Astrocyte (in vitro differentiated cells and primary cell): ENCODE data around the gene TLE1. TPM values are rescaled to one million over a fixed set of nuclear protein-coding genes. Genes with fewer than 3 reads are reported as not detected.

Experiments used
- DNase-seq: peaks from one replicate; pipeline ENCODE4 v3.0.0-alpha.2; 2010; ENCODE audit warnings: low read depth
- FAIRE-seq: peaks from 2 replicates; lab custom pipeline; 2011; peaks lifted over from hg19 to GRCh38; lab: Jason Lieb, UNC
- H2AFZ ChIP-seq: 2 replicates; pipeline ENCODE4 v1.6.0; 2012; ENCODE audit warnings: low read depth, low read length, inconsistent platforms
- H3K27ac ChIP-seq: 2 replicates; pipeline ENCODE4 v1.5.1; 2011; ENCODE audit warnings: low read depth, low read length, inconsistent platforms
- H3K27me3 ChIP-seq: 2 replicates; pipeline ENCODE4 v1.6.0; 2011; ENCODE audit warnings: low read length, inconsistent platforms; ENCODE audit not compliant: insufficient read depth
- H3K36me3 ChIP-seq: 2 replicates; pipeline ENCODE4 v1.5.1; 2011; ENCODE audit warnings: low read length, inconsistent platforms; ENCODE audit not compliant: insufficient read depth
- H3K4me1 ChIP-seq: 2 replicates; pipeline ENCODE4 v1.5.1; 2011; ENCODE audit warnings: low read length, inconsistent platforms; ENCODE audit not compliant: insufficient read depth
- H3K4me2 ChIP-seq: 2 replicates; pipeline ENCODE4 v1.6.0; 2012; ENCODE audit warnings: low read length, inconsistent platforms
- H3K4me3 ChIP-seq: 2 replicates; pipeline ENCODE4 v1.5.1; 2011; ENCODE audit warnings: low read depth, mild to moderate bottlenecking, low read length, inconsistent platforms; ENCODE audit not compliant: insufficient read depth
- H3K79me2 ChIP-seq: 2 replicates; pipeline ENCODE4 v1.6.0; 2012; ENCODE audit warnings: mild to moderate bottlenecking, low read length, inconsistent platforms; ENCODE audit not compliant: insufficient read depth
- H3K9ac ChIP-seq: 2 replicates; pipeline ENCODE4 v1.6.0; 2012; ENCODE audit warnings: mild to moderate bottlenecking, low read length, inconsistent platforms
- H3K9me3 ChIP-seq: 2 replicates; pipeline ENCODE4 v1.5.1; 2012; ENCODE audit warnings: low read depth, mild to moderate bottlenecking, low read length, inconsistent platforms; ENCODE audit not compliant: insufficient read depth
- H4K20me1 ChIP-seq: 2 replicates; pipeline ENCODE4 v1.6.0; 2012; ENCODE audit warnings: low read length, inconsistent platforms; ENCODE audit not compliant: insufficient read depth
- H3K27ac Mint-ChIP-seq: one replicate; pipeline ENCODE4 v1.8.0; 2021; ENCODE audit warnings: mild to moderate bottlenecking, mixed read lengths; ENCODE audit not compliant: unreplicated experiment
- H3K27me3 Mint-ChIP-seq: one replicate; pipeline ENCODE4 v1.8.0; 2021; ENCODE audit warnings: low read depth, mixed read lengths; ENCODE audit not compliant: unreplicated experiment
- H3K36me3 Mint-ChIP-seq: one replicate; pipeline ENCODE4 v1.8.0; 2021; ENCODE audit warnings: low read depth, mixed read lengths; ENCODE audit not compliant: unreplicated experiment
- H3K4me1 Mint-ChIP-seq: one replicate; pipeline ENCODE4 v1.8.0; 2021; ENCODE audit warnings: low read depth, mixed read lengths; ENCODE audit not compliant: unreplicated experiment
- H3K4me3 Mint-ChIP-seq: one replicate; pipeline ENCODE4 v1.8.0; 2021; ENCODE audit warnings: mild to moderate bottlenecking, moderate library complexity, mixed read lengths; ENCODE audit not compliant: unreplicated experiment
- H3K9me3 Mint-ChIP-seq: one replicate; pipeline ENCODE4 v1.8.0; 2021; ENCODE audit warnings: mild to moderate bottlenecking, mixed read lengths; ENCODE audit not compliant: unreplicated experiment
- EZH2 ChIP-seq: IDR thresholded peaks from 2 replicates; pipeline ENCODE4 v1.6.1; 2012; ENCODE audit warnings: mild to moderate bottlenecking, low read length, inconsistent platforms; ENCODE audit not compliant: insufficient read depth
- total RNA-seq: library from RNA; stranded (reverse); gene quantifications from 2 replicates; pipeline ENCODE4 v1.2.1, GENCODE V29; 2021
- TF ChIP-seq, protein P1 (sequence below): IDR thresholded peaks from 2 replicates; pipeline ENCODE4 v1.5.1; 2011; ENCODE audit warnings: low read depth, mild to moderate bottlenecking, inconsistent platforms, low read length, moderate library complexity; ENCODE audit not compliant: insufficient read depth

TLE1 gene
- total RNA-seq, 1 donor from 2014 or later = 29.6 TPM

GRCh38 chr9:81650586-81651515, 38.5 kb downstream of the TLE1 start:
- no peak for DNase-seq
- H3K4me1 ChIP-seq = peaks cover 8% of the 10 kb centered on the region
- no peak overlapping the region for H3K4me3 ChIP-seq
- no peak overlapping the region for H3K9ac ChIP-seq
- no peak for FAIRE-seq
- TF ChIP-seq, protein P1, sequence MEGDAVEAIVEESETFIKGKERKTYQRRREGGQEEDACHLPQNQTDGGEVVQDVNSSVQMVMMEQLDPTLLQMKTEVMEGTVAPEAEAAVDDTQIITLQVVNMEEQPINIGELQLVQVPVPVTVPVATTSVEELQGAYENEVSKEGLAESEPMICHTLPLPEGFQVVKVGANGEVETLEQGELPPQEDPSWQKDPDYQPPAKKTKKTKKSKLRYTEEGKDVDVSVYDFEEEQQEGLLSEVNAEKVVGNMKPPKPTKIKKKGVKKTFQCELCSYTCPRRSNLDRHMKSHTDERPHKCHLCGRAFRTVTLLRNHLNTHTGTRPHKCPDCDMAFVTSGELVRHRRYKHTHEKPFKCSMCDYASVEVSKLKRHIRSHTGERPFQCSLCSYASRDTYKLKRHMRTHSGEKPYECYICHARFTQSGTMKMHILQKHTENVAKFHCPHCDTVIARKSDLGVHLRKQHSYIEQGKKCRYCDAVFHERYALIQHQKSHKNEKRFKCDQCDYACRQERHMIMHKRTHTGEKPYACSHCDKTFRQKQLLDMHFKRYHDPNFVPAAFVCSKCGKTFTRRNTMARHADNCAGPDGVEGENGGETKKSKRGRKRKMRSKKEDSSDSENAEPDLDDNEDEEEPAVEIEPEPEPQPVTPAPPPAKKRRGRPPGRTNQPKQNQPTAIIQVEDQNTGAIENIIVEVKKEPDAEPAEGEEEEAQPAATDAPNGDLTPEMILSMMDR = no peak
- no peak overlapping the region for H3K4me3 Mint-ChIP-seq
- peaks cover 8% of the 10 kb centered on the region for H3K4me1 Mint-ChIP-seq
- no peak overlapping the region for H3K27ac Mint-ChIP-seq
- peaks cover 19% of the 10 kb centered on the region for H3K36me3 Mint-ChIP-seq
- no peaks in the 10 kb centered on the region for H3K9me3 ChIP-seq
- H3K4me2 ChIP-seq = no peak overlapping the region
- H3K27ac ChIP-seq = no peak overlapping the region
- no peaks in the 10 kb centered on the region for H3K27me3 ChIP-seq
- H3K27me3 Mint-ChIP-seq = no peaks in the 10 kb centered on the region
- no peak overlapping the region for H2AFZ ChIP-seq
- peaks cover 4% of the 10 kb centered on the region for H4K20me1 ChIP-seq
- H3K79me2 ChIP-seq = peaks cover 7% of the 10 kb centered on the region
- peaks cover 3% of the 10 kb centered on the region for H3K36me3 ChIP-seq
- H3K9me3 Mint-ChIP-seq = no peaks in the 10 kb centered on the region

GRCh38 chr9:81649475-81650240, 39.7 kb downstream of the TLE1 start:
- Mint-ChIP-seq H3K36me3 (peaks cover 18% of the 10 kb centered on the region), H3K4me3 (no peak overlapping the region), H3K9me3 (no peaks in the 10 kb centered on the region), H3K27ac (no peak overlapping the region), H3K4me1 (peaks cover 7% of the 10 kb centered on the region), H3K27me3 (no peaks in the 10 kb centered on the region)
- Histone ChIP-seq H3K79me2 (peaks cover 2% of the 10 kb centered on the region), H3K4me1 (peaks cover 8% of the 10 kb centered on the region), H4K20me1 (peaks cover 4% of the 10 kb centered on the region), H3K27ac (no peak overlapping the region), H3K9ac (no peak overlapping the region), H3K4me2 (no peak overlapping the region), H3K36me3 (peaks cover 3% of the 10 kb centered on the region), H3K27me3 (no peaks in the 10 kb centered on the region), H3K4me3 (no peak overlapping the region), H2AFZ (no peak overlapping the region), H3K9me3 (no peaks in the 10 kb centered on the region)
- FAIRE-seq = no peak
- TF ChIP-seq EZH2 = no peak
- TF ChIP-seq, protein P1 = no peak
- no peak for DNase-seq
